ENCODE results near the gene GLI2. TPM values are rescaled to one million over a fixed set of nuclear protein-coding genes. Genes with fewer than 3 reads are reported as not detected.

Gene GLI2
- total and polyA plus RNA-seq, 2 of the 13 experiments (the other 11 are each of a cell fraction or from before 2014, with no cell fraction given): not detected

DNA sequence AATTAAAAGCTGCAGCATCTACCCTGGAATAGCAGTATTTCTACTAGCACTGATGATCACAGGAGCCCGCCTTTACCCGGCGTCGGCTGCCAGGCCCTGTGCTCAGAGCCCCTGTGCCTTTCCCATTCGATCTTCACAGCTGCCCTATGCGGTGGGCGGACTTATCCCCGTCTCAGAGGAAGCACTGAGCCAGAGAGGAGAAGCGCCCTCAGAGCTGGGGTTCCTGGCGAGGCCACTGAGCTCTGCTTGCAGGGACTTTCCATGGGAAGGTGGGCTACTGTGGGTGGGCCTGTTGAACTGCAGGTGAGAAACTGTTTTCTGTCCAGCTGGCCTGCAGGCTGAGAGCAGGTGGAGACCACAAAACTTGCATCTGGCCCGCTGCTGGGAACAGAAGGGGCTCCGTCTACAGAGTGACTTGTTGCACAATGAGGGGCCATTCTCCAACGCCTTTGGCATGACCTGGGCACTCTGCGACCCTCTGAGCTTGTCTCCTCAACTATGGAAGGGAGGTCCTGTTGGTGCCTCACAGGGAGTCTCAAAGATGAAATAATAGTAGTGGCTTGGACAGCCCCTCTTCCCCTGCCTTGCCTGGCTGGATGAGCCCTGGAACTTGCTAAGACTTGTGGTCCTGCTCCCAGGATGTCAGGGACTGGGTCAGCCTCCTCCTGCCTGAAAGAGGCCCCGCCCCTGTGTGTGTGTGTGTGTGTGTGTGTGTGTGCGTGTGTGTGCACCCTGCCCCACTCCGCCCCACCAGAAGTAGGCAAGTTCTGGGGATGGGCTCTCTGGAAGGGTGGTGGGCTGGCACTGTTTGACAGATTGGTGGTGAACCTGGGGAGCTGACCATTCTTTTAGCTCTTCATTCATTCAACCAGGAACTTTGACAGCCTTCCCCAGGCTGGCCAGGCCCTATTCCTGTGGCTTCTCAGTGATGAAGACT is 32.7 kb downstream of the GLI2 start:
- DNase-seq (ENCODE audit: low spot score) (no peak), ATAC-seq (no peak), FAIRE-seq (no peak)
- WGBS (ENCODE audit: low lambda C conversion rate): 25% methylated on average over 13 of the region's 17 CpGs
- H3K4me2 ChIP-seq (ENCODE audit: low read depth, low read length): no peak overlapping the region
- H3K4me1 ChIP-seq (ENCODE audit: insufficient read depth, low read length): no peaks in the 10 kb centered on the region
- no peaks in the 10 kb centered on the region for H3K9me3 ChIP-seq (ENCODE audit: low read length)
- H3K27ac ChIP-seq (ENCODE audit: extremely low read length, insufficient read depth, low read length): no peak overlapping the region
- in situ Hi-C loops (cut with HindIII; ENCODE audit: extremely low pct_ligation_motif_present, low pct_unique_long_range_greater_than_20kb) (no loop called here), intact Hi-C loops (cut with micrococcal nuclease; ENCODE audit: unreplicated experiment) (no loop called here)
- TF ChIP-seq ZNF275 (CRISPR knock-in tag; IDR thresholded peaks at IDR 0.05; ENCODE audit: borderline replicate concordance) (no peak), PAX8 (CRISPR knock-in tag; IDR thresholded peaks at IDR 0.05; ENCODE audit: borderline replicate concordance) (no peak), NFRKB (IDR thresholded peaks at IDR 0.05) (no peak), FOXJ3 (CRISPR knock-in tag; IDR thresholded peaks at IDR 0.05; ENCODE audit: borderline replicate concordance) (no peak), ISL2 (CRISPR knock-in tag; IDR thresholded peaks at IDR 0.05) (no peak), HDAC2 (CRISPR knock-in tag; IDR thresholded peaks at IDR 0.05) (no peak), ZNF781 (CRISPR knock-in tag; IDR thresholded peaks at IDR 0.05; ENCODE audit: borderline replicate concordance, not compliant biosample characterization) (no peak), NAIF1 (CRISPR knock-in tag; IDR thresholded peaks at IDR 0.05; ENCODE audit: borderline replicate concordance) (no peak), ZC3H4 (CRISPR knock-in tag; IDR thresholded peaks at IDR 0.05; ENCODE audit: borderline replicate concordance) (no peak)
- H4K20me1 ChIP-seq (ENCODE audit: insufficient read depth, low read length): no peaks in the 10 kb centered on the region
- H3K36me3 ChIP-seq (replicated peaks in 1 of 2; ENCODE audit: control insufficient read depth in 1 of 2, insufficient read depth in 2 of 2, low read length in 2 of 2): no peaks in the 10 kb centered on the region
- no peaks in the 10 kb centered on the region for H3K79me2 ChIP-seq (ENCODE audit: insufficient read depth, low read length)
- H3K9ac ChIP-seq (ENCODE audit: insufficient read depth, low read depth, low read length): no peak overlapping the region
- POLR2A ChIA-PET: no interaction called here
- BruUV-seq (replicated peaks): no TSS peak
- peaks cover 16 to 87% of the 10 kb centered on the region in 2 experiments; a peak in 4 of 5 replicates for H3K27me3 ChIP-seq (ENCODE audit: control insufficient read depth in 1 of 2, insufficient read depth in 2 of 2, low read length in 2 of 2)
- H3K4me3 ChIP-seq (replicated peaks in 1 of 3; ENCODE audit: insufficient read depth in 1 of 3, low read depth in 2 of 3, low read length in 3 of 3): no peak overlapping the region
- CTCF ChIA-PET (ENCODE audit: low intra/inter-chr PET ratio, low total read pairs): no interaction called here
- no peak overlapping the region for H2AFZ ChIP-seq (ENCODE audit: low read length)
